ENCODE results near the gene FCN1.

DNA sequence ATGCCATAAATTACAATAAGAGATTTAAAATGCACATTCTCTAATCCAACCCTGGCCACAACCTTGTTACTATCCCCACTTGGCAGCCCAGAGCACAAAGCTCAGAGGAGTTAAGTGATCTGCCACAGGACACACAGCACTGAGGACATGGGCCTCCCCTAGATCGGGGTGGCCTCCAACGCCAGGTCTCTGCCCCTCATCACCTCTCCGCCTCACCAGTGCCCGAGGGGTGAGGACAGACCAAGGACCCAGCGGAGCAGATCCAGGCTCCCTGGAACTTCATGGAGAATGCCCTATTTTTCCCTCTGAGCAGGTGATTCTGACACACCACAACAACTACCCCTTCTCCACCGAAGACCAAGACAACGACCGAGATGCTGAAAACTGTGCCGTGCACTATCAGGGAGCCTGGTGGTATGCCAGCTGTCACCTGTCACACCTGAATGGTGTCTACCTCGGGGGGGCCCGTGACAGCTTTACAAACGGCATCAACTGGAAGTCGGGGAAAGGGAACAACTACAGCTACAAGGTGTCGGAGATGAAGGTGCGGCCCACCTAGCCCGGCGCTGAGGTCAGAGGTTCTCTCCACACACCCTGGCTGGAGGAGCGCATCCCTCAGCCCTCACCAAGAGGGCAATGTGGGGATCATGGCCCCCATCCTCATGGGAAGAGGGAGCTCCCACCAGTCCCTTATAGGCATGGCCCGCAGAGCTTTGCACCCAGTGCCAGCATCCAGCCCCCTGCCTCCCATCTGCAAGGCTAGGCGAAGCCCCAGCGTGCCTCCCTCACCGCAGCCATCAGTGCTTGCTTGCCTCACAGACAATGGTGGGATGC, 49.6 kb downstream of the FCN1 start:
- TF ChIP-seq, protein P1, sequence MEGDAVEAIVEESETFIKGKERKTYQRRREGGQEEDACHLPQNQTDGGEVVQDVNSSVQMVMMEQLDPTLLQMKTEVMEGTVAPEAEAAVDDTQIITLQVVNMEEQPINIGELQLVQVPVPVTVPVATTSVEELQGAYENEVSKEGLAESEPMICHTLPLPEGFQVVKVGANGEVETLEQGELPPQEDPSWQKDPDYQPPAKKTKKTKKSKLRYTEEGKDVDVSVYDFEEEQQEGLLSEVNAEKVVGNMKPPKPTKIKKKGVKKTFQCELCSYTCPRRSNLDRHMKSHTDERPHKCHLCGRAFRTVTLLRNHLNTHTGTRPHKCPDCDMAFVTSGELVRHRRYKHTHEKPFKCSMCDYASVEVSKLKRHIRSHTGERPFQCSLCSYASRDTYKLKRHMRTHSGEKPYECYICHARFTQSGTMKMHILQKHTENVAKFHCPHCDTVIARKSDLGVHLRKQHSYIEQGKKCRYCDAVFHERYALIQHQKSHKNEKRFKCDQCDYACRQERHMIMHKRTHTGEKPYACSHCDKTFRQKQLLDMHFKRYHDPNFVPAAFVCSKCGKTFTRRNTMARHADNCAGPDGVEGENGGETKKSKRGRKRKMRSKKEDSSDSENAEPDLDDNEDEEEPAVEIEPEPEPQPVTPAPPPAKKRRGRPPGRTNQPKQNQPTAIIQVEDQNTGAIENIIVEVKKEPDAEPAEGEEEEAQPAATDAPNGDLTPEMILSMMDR (IDR thresholded peaks at IDR 0.05; ENCODE audit: poor library complexity), result no peak
- no peak for TF ChIP-seq EZH2phosphoT487 (IDR thresholded peaks at IDR 0.05; ENCODE audit: low read depth, severe bottlenecking, unreplicated experiment)
